Measurements from ENCODE around the gene SH3PXD2B.

DNA sequence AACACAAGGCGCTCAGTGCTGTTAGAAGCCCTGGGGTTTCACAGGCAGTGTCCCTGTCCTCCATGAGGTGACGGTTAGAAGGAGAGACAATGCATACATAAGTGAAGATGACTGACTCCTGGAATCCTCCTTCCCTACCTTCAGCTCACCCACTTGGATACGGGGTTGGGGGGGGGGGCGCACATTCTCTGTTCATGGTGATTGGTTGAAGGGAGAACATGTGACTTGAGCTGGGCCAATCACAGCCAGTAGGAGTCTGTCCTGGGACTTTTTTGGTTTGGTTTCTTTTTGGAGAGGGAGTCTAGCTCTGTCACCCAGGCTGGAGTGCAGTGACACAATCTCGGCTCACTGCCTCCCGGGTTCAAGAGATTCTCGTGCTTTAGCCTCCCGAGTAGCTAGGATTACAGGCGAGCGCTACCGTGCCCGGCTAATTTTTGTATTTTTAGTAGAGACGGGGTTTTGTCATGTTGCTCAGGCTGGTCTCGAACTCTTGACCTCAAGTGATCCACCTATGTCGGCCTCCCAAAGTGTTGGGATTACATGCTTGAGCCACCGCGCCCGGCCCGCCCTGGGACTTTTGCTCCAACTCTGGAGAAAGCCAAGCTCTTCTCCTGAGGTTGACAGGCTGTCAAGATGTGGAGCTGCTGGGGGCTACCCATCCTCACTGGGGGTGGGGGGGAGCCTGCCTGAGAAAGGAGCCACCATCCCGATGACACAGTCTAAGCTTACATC lies 30.8 kb downstream of the SH3PXD2B start:
- TF ChIP-seq, protein P1, sequence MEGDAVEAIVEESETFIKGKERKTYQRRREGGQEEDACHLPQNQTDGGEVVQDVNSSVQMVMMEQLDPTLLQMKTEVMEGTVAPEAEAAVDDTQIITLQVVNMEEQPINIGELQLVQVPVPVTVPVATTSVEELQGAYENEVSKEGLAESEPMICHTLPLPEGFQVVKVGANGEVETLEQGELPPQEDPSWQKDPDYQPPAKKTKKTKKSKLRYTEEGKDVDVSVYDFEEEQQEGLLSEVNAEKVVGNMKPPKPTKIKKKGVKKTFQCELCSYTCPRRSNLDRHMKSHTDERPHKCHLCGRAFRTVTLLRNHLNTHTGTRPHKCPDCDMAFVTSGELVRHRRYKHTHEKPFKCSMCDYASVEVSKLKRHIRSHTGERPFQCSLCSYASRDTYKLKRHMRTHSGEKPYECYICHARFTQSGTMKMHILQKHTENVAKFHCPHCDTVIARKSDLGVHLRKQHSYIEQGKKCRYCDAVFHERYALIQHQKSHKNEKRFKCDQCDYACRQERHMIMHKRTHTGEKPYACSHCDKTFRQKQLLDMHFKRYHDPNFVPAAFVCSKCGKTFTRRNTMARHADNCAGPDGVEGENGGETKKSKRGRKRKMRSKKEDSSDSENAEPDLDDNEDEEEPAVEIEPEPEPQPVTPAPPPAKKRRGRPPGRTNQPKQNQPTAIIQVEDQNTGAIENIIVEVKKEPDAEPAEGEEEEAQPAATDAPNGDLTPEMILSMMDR (IDR thresholded peaks at IDR 0.05), result no peak
- no peak for TF ChIP-seq POLR2AphosphoS5 (IDR thresholded peaks at IDR 0.05; ENCODE audit: insufficient read depth in 1 of 2, low read depth in 1 of 2)

Data from vagina (tissue), 2 donors.